ENCODE measurements around the gene PTX4. TPM values are rescaled to one million over a fixed set of nuclear protein-coding genes. Genes with fewer than 3 reads are reported as not detected.

Gene PTX4
- total RNA-seq, 1 donor from 2014 or later: not detected

GRCh38 chr16:1456951-1457350, 31.8 kb downstream of the PTX4 start:
- Histone ChIP-seq H3K27me3 (no peaks in the 10 kb centered on the region), H3K36me3 (peaks cover 79 to 83% of the 10 kb centered on the region in 2 donors), H3K9me3 (no peaks in the 10 kb centered on the region), H3K4me3 (no peak overlapping the region), H3K4me1 (no peaks in the 10 kb centered on the region), H3K27ac (no peak overlapping the region)
- intact Hi-C loops (cut with DNase I): no loop called here
- no peak for TF ChIP-seq CTCF (IDR thresholded peaks at IDR 0.05)
- DNase-seq (ENCODE audit: low spot score in 2 of 2): no peak

GRCh38 chr16:1455190-1456171, 33.3 kb downstream of the PTX4 start:
- intact Hi-C loops (cut with DNase I): no loop called here
- no peak overlapping the region for H3K27ac ChIP-seq

GRCh38 chr16:1454561-1454960, 34.2 kb downstream of the PTX4 start:
- H3K4me1 ChIP-seq: no peaks in the 10 kb centered on the region
- no peak overlapping the region for H3K27ac ChIP-seq
- DNase-seq (ENCODE audit: low spot score in 2 of 2): no peak
- H3K4me3 ChIP-seq: no peak overlapping the region
- no peaks in the 10 kb centered on the region for H3K27me3 ChIP-seq
- intact Hi-C loops (cut with DNase I): no loop called here
- no peak for TF ChIP-seq CTCF (IDR thresholded peaks at IDR 0.05)
- peaks cover 83 to 85% of the 10 kb centered on the region in 2 donors for H3K36me3 ChIP-seq
- no peaks in the 10 kb centered on the region for H3K9me3 ChIP-seq

More at GRCh38 chr16:1455190-1456171, 33.3 kb downstream of the PTX4 start:
- Histone ChIP-seq H3K4me3 (no peak overlapping the region), H3K27me3 (no peaks in the 10 kb centered on the region), H3K4me1 (no peaks in the 10 kb centered on the region), H3K36me3 (peaks cover 83% of the 10 kb centered on the region in 2 donors), H3K9me3 (no peaks in the 10 kb centered on the region)
- DNase-seq (ENCODE audit: low spot score in 2 of 2): no peak
- no peak for TF ChIP-seq CTCF (IDR thresholded peaks at IDR 0.05)

- H3K27me3 ChIP-seq: no peaks in the 10 kb centered on the region
- no peaks in the 10 kb centered on the region for H3K9me3 ChIP-seq
- no peak overlapping the region for H3K27ac ChIP-seq
- H3K4me3 ChIP-seq: no peak overlapping the region
- TF ChIP-seq CTCF (IDR thresholded peaks at IDR 0.05): no peak
- no peaks in the 10 kb centered on the region for H3K4me1 ChIP-seq
- DNase-seq (ENCODE audit: low spot score in 2 of 2): no peak
- peaks cover 81 to 90% of the 10 kb centered on the region in 2 donors for H3K36me3 ChIP-seq
- intact Hi-C loops (cut with DNase I): no loop called here
These were observed 35.4 kb downstream of the PTX4 start for GRCh38 chr16:1453316-1453715.

- H3K9me3 ChIP-seq: no peaks in the 10 kb centered on the region
- H3K27me3 ChIP-seq: no peaks in the 10 kb centered on the region
- TF ChIP-seq CTCF (IDR thresholded peaks at IDR 0.05): no peak
- no peak for DNase-seq (ENCODE audit: low spot score in 2 of 2)
- intact Hi-C loops (cut with DNase I): no loop called here
- H3K27ac ChIP-seq: no peak overlapping the region
- no peak overlapping the region for H3K4me3 ChIP-seq
- H3K4me1 ChIP-seq: no peaks in the 10 kb centered on the region
- H3K36me3 ChIP-seq: peaks cover 82 to 92% of the 10 kb centered on the region in 2 donors
These were observed 36.2 kb downstream of the PTX4 start for GRCh38 chr16:1452530-1452929.
